ENCODE measurements around the gene RREB1.

DNA sequence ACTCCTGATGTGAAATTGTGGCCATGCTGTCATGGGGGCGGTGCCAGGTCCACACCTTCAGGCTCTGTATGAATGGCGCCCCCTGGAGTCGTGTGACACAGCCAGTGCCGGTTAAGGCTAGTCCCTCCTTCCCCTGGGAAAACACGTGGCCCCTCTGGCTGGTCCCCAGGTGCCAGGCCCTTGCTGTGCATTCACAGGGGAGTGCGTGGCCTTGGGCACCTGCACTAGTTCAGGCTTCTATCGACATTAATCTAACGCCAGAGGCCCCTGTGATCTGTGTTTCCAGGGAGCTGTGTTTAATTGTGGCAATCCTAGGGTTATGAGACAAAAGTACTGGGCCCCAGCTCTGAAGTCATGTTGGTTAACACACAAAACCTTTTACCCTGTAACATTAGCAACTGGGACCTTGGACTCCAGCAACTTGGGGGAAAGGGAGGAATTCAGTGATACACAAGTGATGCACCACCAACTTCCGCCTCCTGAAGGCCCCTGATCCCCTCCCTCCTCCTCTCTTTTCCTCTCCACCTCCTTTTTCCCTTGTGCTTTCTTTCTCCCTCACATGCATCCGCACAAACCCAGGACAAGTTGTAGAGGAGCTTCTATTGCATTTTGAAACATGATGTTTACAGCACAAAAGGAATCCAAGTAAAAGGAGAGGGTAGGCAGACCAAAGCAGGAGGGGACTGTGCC is 131.3 kb downstream of the RREB1 start:
- TF ChIP-seq ZNF785 (tag by site-specific recombination; IDR thresholded peaks at IDR 0.05) (no peak), ZNF184 (tag by site-specific recombination; IDR thresholded peaks at IDR 0.05) (no peak), ZNF175 (tag by site-specific recombination; IDR thresholded peaks at IDR 0.05) (no peak), TCF7L2 (IDR thresholded peaks at IDR 0.05; ENCODE audit: borderline replicate concordance, low read depth, low read length) (no peak)
- TF ChIP-seq, protein P1, sequence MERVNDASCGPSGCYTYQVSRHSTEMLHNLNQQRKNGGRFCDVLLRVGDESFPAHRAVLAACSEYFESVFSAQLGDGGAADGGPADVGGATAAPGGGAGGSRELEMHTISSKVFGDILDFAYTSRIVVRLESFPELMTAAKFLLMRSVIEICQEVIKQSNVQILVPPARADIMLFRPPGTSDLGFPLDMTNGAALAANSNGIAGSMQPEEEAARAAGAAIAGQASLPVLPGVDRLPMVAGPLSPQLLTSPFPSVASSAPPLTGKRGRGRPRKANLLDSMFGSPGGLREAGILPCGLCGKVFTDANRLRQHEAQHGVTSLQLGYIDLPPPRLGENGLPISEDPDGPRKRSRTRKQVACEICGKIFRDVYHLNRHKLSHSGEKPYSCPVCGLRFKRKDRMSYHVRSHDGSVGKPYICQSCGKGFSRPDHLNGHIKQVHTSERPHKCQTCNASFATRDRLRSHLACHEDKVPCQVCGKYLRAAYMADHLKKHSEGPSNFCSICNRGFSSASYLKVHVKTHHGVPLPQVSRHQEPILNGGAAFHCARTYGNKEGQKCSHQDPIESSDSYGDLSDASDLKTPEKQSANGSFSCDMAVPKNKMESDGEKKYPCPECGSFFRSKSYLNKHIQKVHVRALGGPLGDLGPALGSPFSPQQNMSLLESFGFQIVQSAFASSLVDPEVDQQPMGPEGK (tag by site-specific recombination; IDR thresholded peaks at IDR 0.05), result peak; percentile 40; the same call in 1 of the 2 replicates
